Activated naive CD4-positive, alpha-beta T cell treated with anti-CD3 and anti-CD28 coated beads for 36 hours (primary cell): ENCODE results near the gene CRTAC1. TPM values are rescaled to one million over a fixed set of nuclear protein-coding genes. Genes with fewer than 3 reads are reported as not detected.

Source experiments
- CTCF ChIA-PET: fragments of 350-600 bp; sonication (Branson Sonifier 250); formaldehyde crosslinking; loops from one replicate; lab custom pipeline; 2021; ENCODE audit warnings: antibody characterized with exemption; lab: Charles Lee
- DNase-seq: peaks from one replicate; pipeline ENCODE4 v3.0.0-alpha.2; 2020
- H3K27ac Mint-ChIP-seq: one replicate; pipeline ENCODE4 v1.8.0; 2021; ENCODE audit warnings: mild to moderate bottlenecking, mixed read lengths
- H3K27me3 Mint-ChIP-seq: one replicate; pipeline ENCODE4 v1.8.0; 2021; ENCODE audit warnings: low read depth, mixed read lengths
- H3K36me3 Mint-ChIP-seq: one replicate; pipeline ENCODE4 v1.8.0; 2021; ENCODE audit warnings: low read depth, mixed read lengths
- H3K4me1 Mint-ChIP-seq: one replicate; pipeline ENCODE4 v1.8.0; 2021; ENCODE audit warnings: low read depth, mixed read lengths
- H3K4me3 Mint-ChIP-seq: one replicate; pipeline ENCODE4 v1.8.0; 2021; ENCODE audit warnings: mild to moderate bottlenecking, moderate library complexity, mixed read lengths
- H3K9me3 Mint-ChIP-seq: one replicate; pipeline ENCODE4 v1.8.0; 2021; ENCODE audit warnings: mixed read lengths
- intact Hi-C: fragments of 100-400 bp; cut with micrococcal nuclease; formaldehyde crosslinking; loops from one replicate; pipeline ENCODE4 v1.15.1; 2023
- total RNA-seq, 2 experiments: library from RNA; stranded (reverse); gene quantifications; one replicate each; pipeline ENCODE4 v1.2.3, GENCODE V29; 2021

CRTAC1 gene
- total RNA-seq, 2 experiments from 2014 or later: not detected

- DNase-seq: peak; percentile 83
- Mint-ChIP-seq H3K9me3 (no peaks in the 10 kb centered on the region), H3K4me1 (peaks cover 4% of the 10 kb centered on the region), H3K36me3 (no peaks in the 10 kb centered on the region), H3K27me3 (peaks cover 55% of the 10 kb centered on the region), H3K4me3 (no peak overlapping the region), H3K27ac (no peak overlapping the region)
- CTCF ChIA-PET: interaction anchor here (0.6 to 3.1 kb wide), 19 partner anchors 9 to 303 kb away, joined by 3 to 17 read pairs (median 4); no protein-coding TSS in a partner anchor
- intact Hi-C loops: loop anchor here (1.0 to 5.0 kb wide), 3 partner anchors 114 to 316 kb away; partner anchors contain the start of gene MARVELD1
Measured at GRCh38 chr10:98028168-98028770, 2.2 kb downstream of the CRTAC1 start.

GRCh38 chr10:98023024-98023423 is 7.4 kb downstream of the CRTAC1 start:
- intact Hi-C loops: no loop called here
- no peaks in the 10 kb centered on the region for H3K36me3 Mint-ChIP-seq
- no peaks in the 10 kb centered on the region for H3K4me1 Mint-ChIP-seq
- H3K27me3 Mint-ChIP-seq: peaks cover 23% of the 10 kb centered on the region
- no peak overlapping the region for H3K27ac Mint-ChIP-seq
- H3K4me3 Mint-ChIP-seq: no peak overlapping the region
- DNase-seq: no peak
- CTCF ChIA-PET: interaction anchor here (0.7 to 1.7 kb wide), 3 partner anchors 19 to 107 kb away, joined by 3 to 7 read pairs (median 4); no protein-coding TSS in a partner anchor
- H3K9me3 Mint-ChIP-seq: no peaks in the 10 kb centered on the region

- Mint-ChIP-seq H3K9me3 (no peaks in the 10 kb centered on the region), H3K36me3 (no peaks in the 10 kb centered on the region), H3K4me3 (no peak overlapping the region), H3K4me1 (no peaks in the 10 kb centered on the region), H3K27ac (no peak overlapping the region), H3K27me3 (peaks cover 15% of the 10 kb centered on the region)
- CTCF ChIA-PET: interaction anchor here (0.8 kb wide), 1 partner anchor 22 kb away, joined by 3 read pairs; no protein-coding TSS in a partner anchor
- intact Hi-C loops: no loop called here
- no peak for DNase-seq
Measured at GRCh38 chr10:98020784-98021183, 9.6 kb downstream of the CRTAC1 start.

GRCh38 chr10:98020254-98020653 is 10.2 kb downstream of the CRTAC1 start:
- no peak overlapping the region for H3K27ac Mint-ChIP-seq
- no peak overlapping the region for H3K4me3 Mint-ChIP-seq
- no peaks in the 10 kb centered on the region for H3K4me1 Mint-ChIP-seq
- DNase-seq: no peak
- H3K36me3 Mint-ChIP-seq: no peaks in the 10 kb centered on the region
- CTCF ChIA-PET: interaction anchor here (0.7 to 1.7 kb wide), 3 partner anchors 8 to 23 kb away, joined by 3 to 5 read pairs (median 3); no protein-coding TSS in a partner anchor
- H3K27me3 Mint-ChIP-seq: peaks cover 11% of the 10 kb centered on the region
- intact Hi-C loops: no loop called here
- no peaks in the 10 kb centered on the region for H3K9me3 Mint-ChIP-seq

- Mint-ChIP-seq H3K4me1 (no peaks in the 10 kb centered on the region), H3K27ac (no peak overlapping the region), H3K36me3 (no peaks in the 10 kb centered on the region), H3K4me3 (no peak overlapping the region), H3K9me3 (no peaks in the 10 kb centered on the region), H3K27me3 (peaks cover 7% of the 10 kb centered on the region)
- intact Hi-C loops: no loop called here
- CTCF ChIA-PET: interaction anchor here (0.7 to 1.7 kb wide), 2 partner anchors 8 to 12 kb away, joined by 3 to 5 read pairs; no protein-coding TSS in a partner anchor
- no peak for DNase-seq
Measured at GRCh38 chr10:98019784-98020183, 10.6 kb downstream of the CRTAC1 start.

GRCh38 chr10:98016772-98017475 is 13.5 kb downstream of the CRTAC1 start:
- peaks cover 3% of the 10 kb centered on the region for H3K27me3 Mint-ChIP-seq
- no peaks in the 10 kb centered on the region for H3K9me3 Mint-ChIP-seq
- no peak overlapping the region for H3K27ac Mint-ChIP-seq
- H3K36me3 Mint-ChIP-seq: no peaks in the 10 kb centered on the region
- DNase-seq: no peak
- CTCF ChIA-PET: interaction anchor here (0.6 to 1.0 kb wide), 3 partner anchors 25 to 346 kb away, joined by 3 read pairs; no protein-coding TSS in a partner anchor
- intact Hi-C loops: no loop called here
- no peak overlapping the region for H3K4me3 Mint-ChIP-seq
- H3K4me1 Mint-ChIP-seq: no peaks in the 10 kb centered on the region

- H3K9me3 Mint-ChIP-seq: no peaks in the 10 kb centered on the region
- intact Hi-C loops: no loop called here
- H3K4me3 Mint-ChIP-seq: no peak overlapping the region
- no peaks in the 10 kb centered on the region for H3K27me3 Mint-ChIP-seq
- no peaks in the 10 kb centered on the region for H3K36me3 Mint-ChIP-seq
- CTCF ChIA-PET: interaction anchor here (1.2 to 1.3 kb wide), 2 partner anchors 11 to 14 kb away, joined by 3 to 4 read pairs; no protein-coding TSS in a partner anchor
- no peak overlapping the region for H3K27ac Mint-ChIP-seq
- no peaks in the 10 kb centered on the region for H3K4me1 Mint-ChIP-seq
- no peak for DNase-seq
Measured at GRCh38 chr10:98013776-98014175, 16.6 kb downstream of the CRTAC1 start.

- H3K9me3 Mint-ChIP-seq: no peaks in the 10 kb centered on the region
- no peaks in the 10 kb centered on the region for H3K4me1 Mint-ChIP-seq
- CTCF ChIA-PET: interaction anchor here (1.3 kb wide), 1 partner anchor 12 kb away, joined by 3 read pairs; no protein-coding TSS in a partner anchor
- no peak overlapping the region for H3K27ac Mint-ChIP-seq
- no peaks in the 10 kb centered on the region for H3K36me3 Mint-ChIP-seq
- intact Hi-C loops: no loop called here
- H3K4me3 Mint-ChIP-seq: no peak overlapping the region
- no peak for DNase-seq
- H3K27me3 Mint-ChIP-seq: no peaks in the 10 kb centered on the region
Measured at GRCh38 chr10:98013122-98013521, 17.3 kb downstream of the CRTAC1 start.

GRCh38 chr10:98012644-98013043 is 17.8 kb downstream of the CRTAC1 start:
- no peaks in the 10 kb centered on the region for H3K9me3 Mint-ChIP-seq
- H3K27ac Mint-ChIP-seq: no peak overlapping the region
- no peak for DNase-seq
- CTCF ChIA-PET: no interaction called here
- H3K27me3 Mint-ChIP-seq: no peaks in the 10 kb centered on the region
- no peaks in the 10 kb centered on the region for H3K4me1 Mint-ChIP-seq
- no peaks in the 10 kb centered on the region for H3K36me3 Mint-ChIP-seq
- no peak overlapping the region for H3K4me3 Mint-ChIP-seq
- intact Hi-C loops: no loop called here

- Mint-ChIP-seq H3K4me1 (peaks cover 4% of the 10 kb centered on the region), H3K9me3 (no peaks in the 10 kb centered on the region), H3K27ac (no peak overlapping the region), H3K27me3 (peaks cover 4% of the 10 kb centered on the region), H3K4me3 (no peak overlapping the region), H3K36me3 (no peaks in the 10 kb centered on the region)
- intact Hi-C loops: no loop called here
- no peak for DNase-seq
- CTCF ChIA-PET: interaction anchor here (1.2 kb wide), 1 partner anchor 17 kb away, joined by 3 read pairs; no protein-coding TSS in a partner anchor
Measured at GRCh38 chr10:98010939-98011685, 19.3 kb downstream of the CRTAC1 start.

- Mint-ChIP-seq H3K4me3 (no peak overlapping the region), H3K27ac (no peak overlapping the region), H3K27me3 (peaks cover 4% of the 10 kb centered on the region), H3K9me3 (no peaks in the 10 kb centered on the region), H3K4me1 (peaks cover 4% of the 10 kb centered on the region), H3K36me3 (no peaks in the 10 kb centered on the region)
- DNase-seq: no peak
- CTCF ChIA-PET: interaction anchor here (0.6 to 1.0 kb wide), 3 partner anchors 22 to 48 kb away, joined by 3 to 4 read pairs (median 4); no protein-coding TSS in a partner anchor
- intact Hi-C loops: no loop called here
Measured at GRCh38 chr10:98006266-98006665, 24.2 kb downstream of the CRTAC1 start.

- no peak overlapping the region for H3K27ac Mint-ChIP-seq
- intact Hi-C loops: no loop called here
- CTCF ChIA-PET: interaction anchor here (0.9 kb wide), 1 partner anchor 87 kb away, joined by 3 read pairs; no protein-coding TSS in a partner anchor
- peaks cover 4% of the 10 kb centered on the region for H3K4me1 Mint-ChIP-seq
- H3K4me3 Mint-ChIP-seq: no peak overlapping the region
- no peak for DNase-seq
- no peaks in the 10 kb centered on the region for H3K36me3 Mint-ChIP-seq
- H3K27me3 Mint-ChIP-seq: peaks cover 4% of the 10 kb centered on the region
- H3K9me3 Mint-ChIP-seq: peaks cover 6% of the 10 kb centered on the region
Measured at GRCh38 chr10:98001736-98002135, 28.7 kb downstream of the CRTAC1 start.
